Activated CD4-positive, alpha-beta T cell treated with anti-CD3 and anti-CD28 coated beads, Interleukin-2, amount 10 ng/mL, durations not matched to agents 7 days and 5 days (primary cell): ENCODE results near the gene TRIL. TPM values are rescaled to one million over a fixed set of nuclear protein-coding genes. Genes with fewer than 3 reads are reported as not detected.

Experiments used
- CTCF ChIA-PET: fragments of 350-600 bp; sonication (Branson Sonifier 250); formaldehyde crosslinking; loops from one replicate; lab custom pipeline; 2021; ENCODE audit warnings: antibody characterized with exemption; lab: Charles Lee
- POLR2A ChIA-PET: fragments of 350-600 bp; sonication (Branson Sonifier 250); formaldehyde crosslinking; loops from one replicate; lab custom pipeline; 2021; ENCODE audit warnings: antibody characterized with exemption; lab: Charles Lee
- DNase-seq: peaks from one replicate; pipeline ENCODE4 v3.0.0-alpha.2; 2020
- H3K27ac Mint-ChIP-seq: one replicate; pipeline ENCODE4 v1.8.0; 2021; ENCODE audit warnings: mild to moderate bottlenecking, moderate library complexity, mixed read lengths
- H3K27me3 Mint-ChIP-seq: one replicate; pipeline ENCODE4 v1.8.0; 2021; ENCODE audit warnings: mixed read lengths
- H3K36me3 Mint-ChIP-seq: one replicate; pipeline ENCODE4 v1.8.0; 2021; ENCODE audit warnings: low read depth, mixed read lengths
- H3K4me1 Mint-ChIP-seq: one replicate; pipeline ENCODE4 v1.8.0; 2021; ENCODE audit warnings: mixed read lengths
- H3K4me3 Mint-ChIP-seq: one replicate; pipeline ENCODE4 v1.8.0; 2021; ENCODE audit warnings: mild to moderate bottlenecking, moderate library complexity, mixed read lengths
- H3K9me3 Mint-ChIP-seq: one replicate; pipeline ENCODE4 v1.8.0; 2021; ENCODE audit warnings: mixed read lengths
- total RNA-seq, 2 experiments: library from RNA; stranded (reverse); gene quantifications; one replicate each; pipeline ENCODE4 v1.2.3, GENCODE V29; 2021

TRIL gene
- total RNA-seq, 2 experiments from 2014 or later, result not detected

GRCh38 chr7:28977881-28978280, 19.8 kb upstream of the TRIL start:
- peaks cover 10% of the 10 kb centered on the region for H3K9me3 Mint-ChIP-seq
- no peak overlapping the region for H3K4me3 Mint-ChIP-seq
- no peaks in the 10 kb centered on the region for H3K4me1 Mint-ChIP-seq
- H3K27ac Mint-ChIP-seq, result no peak overlapping the region
- DNase-seq, result no peak
- POLR2A ChIA-PET, result no interaction called here
- CTCF ChIA-PET, result no interaction called here
- H3K27me3 Mint-ChIP-seq, result peaks cover 2% of the 10 kb centered on the region
- no peaks in the 10 kb centered on the region for H3K36me3 Mint-ChIP-seq

- no peaks in the 10 kb centered on the region for H3K36me3 Mint-ChIP-seq
- ChIA-PET CTCF (no interaction called here), POLR2A (no interaction called here)
- H3K4me3 Mint-ChIP-seq, result no peak overlapping the region
- no peak for DNase-seq
- peaks cover 17% of the 10 kb centered on the region for H3K9me3 Mint-ChIP-seq
- peaks cover 1% of the 10 kb centered on the region for H3K27me3 Mint-ChIP-seq
- H3K27ac Mint-ChIP-seq, result no peak overlapping the region
- H3K4me1 Mint-ChIP-seq, result no peaks in the 10 kb centered on the region
Observed at GRCh38 chr7:28976022-28976421, 17.9 kb upstream of the TRIL start.

DNA sequence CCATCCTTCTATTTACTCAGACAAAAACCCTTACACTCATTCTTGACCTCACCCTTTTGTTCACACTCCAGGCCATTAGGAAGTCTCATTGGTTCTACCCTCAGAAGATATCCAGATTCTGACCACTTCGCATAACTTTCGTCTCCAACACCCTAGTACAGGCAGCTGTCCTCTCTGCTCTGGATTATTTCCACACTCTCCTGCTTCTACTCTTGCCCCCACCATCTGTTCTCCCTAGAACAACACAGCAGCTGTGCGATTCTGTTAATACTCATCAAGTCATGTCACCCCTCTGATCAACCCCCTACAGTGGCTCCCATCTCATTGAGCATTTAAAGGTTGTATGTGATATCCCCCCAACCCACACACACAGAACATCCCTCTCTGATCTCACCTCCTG, 15.5 kb upstream of the TRIL start:
- DNase-seq, result no peak
- Mint-ChIP-seq H3K27me3 (no peaks in the 10 kb centered on the region), H3K9me3 (peaks cover 17% of the 10 kb centered on the region), H3K27ac (no peak overlapping the region), H3K36me3 (no peaks in the 10 kb centered on the region), H3K4me1 (no peaks in the 10 kb centered on the region), H3K4me3 (no peak overlapping the region)
- POLR2A ChIA-PET, result no interaction called here
- CTCF ChIA-PET, result no interaction called here

DNA sequence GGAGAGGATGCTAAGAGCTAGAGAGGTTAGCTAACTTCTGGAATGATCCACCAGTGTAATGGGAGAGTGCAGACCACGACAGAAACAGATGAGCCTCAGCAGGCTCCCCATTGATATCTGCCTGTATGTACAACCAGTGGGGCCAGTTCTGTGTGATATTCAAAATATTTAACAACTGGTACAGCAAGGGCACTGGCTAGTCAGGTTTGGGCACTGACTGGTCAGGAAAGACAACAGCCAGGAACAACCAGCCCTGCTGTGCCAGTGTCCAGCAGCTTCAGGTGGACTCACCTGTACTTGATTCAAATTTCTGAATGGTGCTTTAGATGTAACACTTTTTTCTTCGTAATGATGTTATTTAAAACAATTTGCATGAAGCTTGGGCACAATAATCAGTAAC, 5.9 kb upstream of the TRIL start:
- Mint-ChIP-seq H3K27me3 (peaks cover 31% of the 10 kb centered on the region), H3K4me1 (no peaks in the 10 kb centered on the region), H3K36me3 (no peaks in the 10 kb centered on the region), H3K27ac (no peak overlapping the region), H3K4me3 (no peak overlapping the region), H3K9me3 (no peaks in the 10 kb centered on the region)
- POLR2A ChIA-PET, result no interaction called here
- CTCF ChIA-PET, result interaction anchor here (1.2 kb wide), 1 partner anchor 17 kb away, joined by 3 read pairs; no protein-coding TSS in a partner anchor
- DNase-seq, result no peak

DNA sequence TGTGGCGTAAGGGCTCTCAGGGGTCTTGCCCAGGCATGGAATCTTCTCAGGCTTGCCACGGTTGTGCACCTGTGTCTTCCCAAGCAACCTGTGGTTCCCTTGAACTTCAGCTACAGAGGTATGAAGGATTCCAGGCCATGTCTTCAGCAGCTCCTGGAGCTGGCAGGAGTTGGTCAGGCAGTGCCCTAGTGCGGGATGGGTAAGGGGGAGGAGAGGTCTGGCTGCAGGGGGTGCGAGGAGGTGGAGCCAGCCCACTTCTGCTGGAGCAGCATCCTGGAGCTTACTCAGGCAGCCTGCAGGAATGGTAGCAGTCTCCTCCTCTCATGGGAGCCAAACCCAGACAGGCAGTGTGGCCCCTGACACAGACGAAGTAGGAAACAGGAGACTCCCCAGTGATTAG, 3.8 kb upstream of the TRIL start:
- Mint-ChIP-seq H3K4me1 (peaks cover 4% of the 10 kb centered on the region), H3K9me3 (no peaks in the 10 kb centered on the region), H3K4me3 (no peak overlapping the region), H3K27me3 (peaks cover 45% of the 10 kb centered on the region), H3K36me3 (no peaks in the 10 kb centered on the region), H3K27ac (no peak overlapping the region)
- DNase-seq, result no peak
- POLR2A ChIA-PET, result no interaction called here
- CTCF ChIA-PET, result interaction anchor here (0.6 kb wide), 1 partner anchor 521 kb away, joined by 6 read pairs; no protein-coding TSS in a partner anchor

GRCh38 chr7:28960071-28960840, 2.1 kb upstream of the TRIL start:
- Mint-ChIP-seq H3K27ac (no peak overlapping the region), H3K9me3 (no peaks in the 10 kb centered on the region), H3K4me1 (peaks cover 7% of the 10 kb centered on the region), H3K27me3 (peaks cover 46% of the 10 kb centered on the region), H3K4me3 (no peak overlapping the region), H3K36me3 (no peaks in the 10 kb centered on the region)
- POLR2A ChIA-PET, result no interaction called here
- CTCF ChIA-PET, result interaction anchor here (0.6 kb wide), 1 partner anchor 1904 kb away, joined by 3 read pairs; no protein-coding TSS in a partner anchor
- no peak for DNase-seq

DNA sequence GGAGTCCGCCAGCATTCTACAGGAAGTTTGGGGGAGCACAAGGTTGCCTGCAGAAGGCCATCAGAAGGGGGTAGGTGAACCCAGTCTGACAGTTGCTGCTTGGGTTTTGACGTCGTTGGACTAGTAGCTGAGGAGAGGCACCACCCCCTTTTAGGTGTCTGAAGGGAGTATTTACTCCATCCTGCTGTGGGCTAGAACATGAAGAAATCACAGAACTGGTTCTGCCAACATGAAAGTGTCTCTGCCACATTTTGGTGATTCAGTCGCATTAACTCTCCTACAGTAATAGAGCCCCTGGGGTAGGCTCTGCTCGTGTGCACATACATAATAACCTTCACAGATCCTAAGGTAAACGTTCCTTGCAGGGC, 834 bp upstream of the TRIL start:
- Mint-ChIP-seq H3K27ac (no peak overlapping the region), H3K36me3 (no peaks in the 10 kb centered on the region), H3K27me3 (peaks cover 57% of the 10 kb centered on the region), H3K9me3 (no peaks in the 10 kb centered on the region), H3K4me3 (peak overlapping the region; percentile 3), H3K4me1 (peaks cover 7% of the 10 kb centered on the region)
- POLR2A ChIA-PET, result no interaction called here
- CTCF ChIA-PET, result interaction anchor here (0.8 kb wide), 1 partner anchor 148 kb away, joined by 3 read pairs; no protein-coding TSS in a partner anchor
- no peak for DNase-seq

DNA sequence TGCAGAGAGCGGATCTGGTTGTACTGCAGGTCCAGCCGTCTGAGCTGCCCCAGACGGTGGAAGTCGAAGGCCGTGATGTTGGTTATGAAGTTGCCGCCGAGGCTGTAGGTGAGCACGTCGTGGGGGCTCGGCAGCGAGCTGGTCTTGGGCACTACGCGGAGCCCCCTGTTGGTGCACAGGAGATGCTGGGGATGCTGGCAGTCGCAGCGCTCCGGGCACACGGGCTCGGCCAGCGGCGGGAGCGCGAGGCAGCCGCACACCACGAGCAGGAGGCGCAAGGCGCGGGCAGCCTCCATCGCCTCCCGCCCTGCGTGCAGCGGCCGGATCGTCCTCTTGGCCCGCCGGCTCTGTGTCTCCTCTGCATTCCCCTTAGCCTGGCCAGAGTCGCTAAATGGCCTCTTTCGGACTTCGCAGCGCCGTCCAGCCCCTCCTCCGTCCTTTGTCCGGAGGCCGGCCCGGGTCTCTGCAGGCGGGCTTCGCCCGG, 337 bp downstream of the TRIL start:
- H3K4me3 Mint-ChIP-seq, result no peak overlapping the region
- peaks cover 7% of the 10 kb centered on the region for H3K4me1 Mint-ChIP-seq
- H3K27ac Mint-ChIP-seq, result no peak overlapping the region
- POLR2A ChIA-PET, result no interaction called here
- CTCF ChIA-PET, result interaction anchor here (0.8 kb wide), 1 partner anchor 149 kb away, joined by 3 read pairs; no protein-coding TSS in a partner anchor
- no peak for DNase-seq
- peaks cover 67% of the 10 kb centered on the region for H3K27me3 Mint-ChIP-seq
- H3K9me3 Mint-ChIP-seq, result no peaks in the 10 kb centered on the region
- no peaks in the 10 kb centered on the region for H3K36me3 Mint-ChIP-seq

- Mint-ChIP-seq H3K36me3 (no peaks in the 10 kb centered on the region), H3K4me1 (peaks cover 7% of the 10 kb centered on the region), H3K4me3 (no peak overlapping the region), H3K9me3 (no peaks in the 10 kb centered on the region), H3K27ac (peak overlapping the region; percentile 19), H3K27me3 (peaks cover 73% of the 10 kb centered on the region)
- DNase-seq, result no peak
- ChIA-PET POLR2A (no interaction called here), CTCF (interaction anchor here (0.6 to 1.1 kb wide), 3 partner anchors 35 to 149 kb away, joined by 3 read pairs; no protein-coding TSS in a partner anchor)
Observed at GRCh38 chr7:28957064-28957750, 923 bp downstream of the TRIL start.

- ChIA-PET POLR2A (no interaction called here), CTCF (interaction anchor here (0.6 to 1.2 kb wide), 4 partner anchors 18 to 150 kb away, joined by 3 read pairs; no protein-coding TSS in a partner anchor)
- no peaks in the 10 kb centered on the region for H3K9me3 Mint-ChIP-seq
- peaks cover 73% of the 10 kb centered on the region for H3K27me3 Mint-ChIP-seq
- no peak overlapping the region for H3K4me3 Mint-ChIP-seq
- H3K4me1 Mint-ChIP-seq, result peaks cover 7% of the 10 kb centered on the region
- H3K36me3 Mint-ChIP-seq, result no peaks in the 10 kb centered on the region
- no peak overlapping the region for H3K27ac Mint-ChIP-seq
- DNase-seq, result peak; percentile 8
Observed at GRCh38 chr7:28956608-28957063, 1.5 kb downstream of the TRIL start.

DNA sequence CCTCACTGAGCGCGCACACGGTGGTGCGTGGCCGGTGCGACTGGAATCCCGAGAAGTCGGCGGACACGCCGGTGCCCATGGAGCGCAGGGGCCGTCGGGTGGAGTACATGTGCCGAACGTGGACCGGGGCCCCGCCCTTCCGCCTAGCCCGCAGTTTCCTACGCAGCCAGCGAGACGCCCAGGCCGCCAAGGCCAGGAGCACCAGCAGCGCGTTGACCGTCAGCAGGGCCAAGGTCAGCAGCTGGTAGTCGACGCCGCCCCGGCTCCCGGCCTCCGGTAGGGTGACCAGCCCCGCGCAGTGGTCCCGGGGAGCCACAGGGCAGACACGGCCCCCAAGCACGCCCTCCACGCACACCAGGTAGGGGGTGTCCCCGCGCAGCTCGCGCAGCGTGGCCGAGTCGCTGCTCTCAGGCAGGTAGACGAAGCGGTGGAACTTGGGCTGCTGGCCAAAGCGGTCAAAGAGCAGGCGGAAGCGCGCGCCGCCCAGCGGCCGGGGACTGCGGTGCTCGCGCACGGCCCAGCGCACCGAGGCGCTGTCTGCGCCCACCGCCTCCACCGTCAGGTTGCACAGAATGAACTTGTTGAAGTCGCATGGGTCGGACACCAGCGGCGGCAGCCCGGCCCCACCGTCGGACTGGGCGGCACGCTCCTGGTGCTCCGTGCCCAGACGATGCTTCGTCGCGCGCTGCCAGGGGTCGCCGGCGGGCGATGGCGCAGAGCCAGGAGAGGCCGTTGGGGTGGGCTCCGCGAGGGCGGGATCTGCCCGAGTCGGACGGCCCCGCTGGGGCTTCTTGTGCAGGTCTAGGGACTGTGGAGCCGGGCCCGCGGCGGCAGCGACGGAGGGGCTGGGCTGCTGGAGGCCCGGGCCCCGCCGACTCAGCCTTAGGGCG, 2.2 kb downstream of the TRIL start:
- CTCF ChIA-PET, result interaction anchor here (0.9 to 1.2 kb wide), 3 partner anchors 17 to 150 kb away, joined by 3 read pairs; no protein-coding TSS in a partner anchor
- POLR2A ChIA-PET, result no interaction called here
- peak; percentile 9 for DNase-seq
- H3K4me3 Mint-ChIP-seq, result no peak overlapping the region
- H3K36me3 Mint-ChIP-seq, result no peaks in the 10 kb centered on the region
- H3K27me3 Mint-ChIP-seq, result peaks cover 79% of the 10 kb centered on the region
- no peak overlapping the region for H3K27ac Mint-ChIP-seq
- no peaks in the 10 kb centered on the region for H3K9me3 Mint-ChIP-seq
- peaks cover 7% of the 10 kb centered on the region for H3K4me1 Mint-ChIP-seq

DNA sequence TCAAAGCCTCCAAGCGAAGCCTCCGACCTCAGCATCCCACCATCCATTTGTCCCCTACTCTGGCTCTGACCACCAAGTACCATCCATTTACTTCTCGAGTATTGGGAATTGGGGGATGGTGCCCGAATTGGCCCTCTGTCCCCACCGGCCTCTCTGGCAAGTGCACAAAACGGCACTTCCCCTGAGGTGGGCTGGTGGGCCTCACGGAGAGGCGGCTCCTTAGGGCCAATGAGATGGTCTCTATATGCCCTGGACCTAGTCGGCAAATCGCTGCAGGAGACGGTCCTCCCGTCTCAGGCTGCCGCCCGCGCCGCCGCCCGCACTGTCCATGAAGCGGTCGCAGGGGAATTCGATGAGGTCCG, 2.8 kb downstream of the TRIL start:
- Mint-ChIP-seq H3K9me3 (no peaks in the 10 kb centered on the region), H3K4me1 (peaks cover 7% of the 10 kb centered on the region), H3K36me3 (no peaks in the 10 kb centered on the region), H3K27me3 (peaks cover 76% of the 10 kb centered on the region), H3K4me3 (no peak overlapping the region), H3K27ac (no peak overlapping the region)
- POLR2A ChIA-PET, result no interaction called here
- CTCF ChIA-PET, result no interaction called here
- DNase-seq, result no peak
